SK-N-SH (cell line): Measurements from ENCODE around the gene OAF. TPM values are rescaled to one million over a fixed set of nuclear protein-coding genes. Genes with fewer than 3 reads are reported as not detected.

ENCODE experiments used
- CTCF ChIA-PET: fragments of 300-600, 350-600 bp; formaldehyde crosslinking; extraction: SDS; loops from one replicate; lab custom pipeline; 2021; lab: Yijun Ruan, JAX
- POLR2A ChIA-PET: fragments of 350-600 bp; sonication (Branson Sonifier 250); formaldehyde crosslinking; extraction: SDS; loops from one replicate; lab custom pipeline; 2020; ENCODE audit warnings: antibody characterized with exemption, inconsistent platforms; lab: Yijun Ruan, JAX
- DNase-seq: peaks from one replicate; pipeline ENCODE4 v3.0.0; 2012
- H2AFZ ChIP-seq: fragments of 200-600 bp; sonication (generic); 2 replicates; pipeline ENCODE4 v1.8.1; 2016; ENCODE audit warnings: antibody characterized with exemption, mild to moderate bottlenecking, low read depth
- H3F3A ChIP-seq: fragments of 200-600 bp; sonication (generic); replicated peaks from 2 replicates; pipeline ENCODE3; 2016; ENCODE audit warnings: antibody characterized with exemption, mild to moderate bottlenecking; ENCODE audit not compliant: insufficient read depth
- H3K27ac ChIP-seq, 2 experiments: fragments of 200-500 bp in 1 of 2; fragments of 200-600 bp in 1 of 2; sonication (Bioruptor generic) in 1 of 2; sonication (generic), shearing (Covaris generic) in 1 of 2; 2 replicates each; pipeline versions ENCODE4 v1.5.1 to v1.6.1; 2014 to 2016; ENCODE audit warnings: low read depth in 2 of 2, inconsistent platforms in 1 of 2, low read length in 1 of 2, mild to moderate bottlenecking in 1 of 2, mixed read lengths in 1 of 2
- H3K27me3 ChIP-seq: fragments of 200-600 bp; sonication (generic), shearing (Covaris generic); 2 replicates; pipeline ENCODE4 v1.6.1; 2016; ENCODE audit warnings: mixed run types; ENCODE audit not compliant: insufficient read depth
- H3K36me3 ChIP-seq, 2 experiments: fragments of 200-500 bp in 1 of 2; fragments of 200-600 bp in 1 of 2; sonication (Bioruptor generic) in 1 of 2; sonication (generic) in 1 of 2; replicated peaks in 1 of 2; 2 replicates each; pipeline versions ENCODE3 to v1.5.1; 2014 to 2016; ENCODE audit warnings: low read length in 1 of 2, mild to moderate bottlenecking in 1 of 2; ENCODE audit not compliant: insufficient read depth in 2 of 2, control insufficient read depth in 1 of 2
- H3K4me1 ChIP-seq, 2 experiments: fragments of 200-500 bp in 1 of 2; fragments of 200-600 bp in 1 of 2; sonication (Bioruptor generic) in 1 of 2; sonication (generic), shearing (Covaris generic) in 1 of 2; 2 replicates each; pipeline versions ENCODE4 v1.5.1 to v1.6.1; 2014 to 2016; ENCODE audit warnings: low read depth in 1 of 2, low read length in 1 of 2, mixed run types in 1 of 2; ENCODE audit not compliant: insufficient read depth in 2 of 2, control insufficient read depth in 1 of 2
- H3K4me2 ChIP-seq: fragments of 200-600 bp; sonication (generic), shearing (Covaris generic); 2 replicates; pipeline ENCODE4 v1.6.1; 2017; ENCODE audit warnings: mixed run types
- H3K4me3 ChIP-seq, 2 experiments: fragments of 200-500 bp in 1 of 2; fragments of 200-600 bp in 1 of 2; sonication (Bioruptor generic) in 1 of 2; sonication (generic), shearing (Covaris generic) in 1 of 2; 2 replicates each; pipeline versions ENCODE4 v1.5.1 to v1.8.1; 2014 to 2016; ENCODE audit warnings: low read depth in 2 of 2, inconsistent platforms in 1 of 2, low read length in 1 of 2, mild to moderate bottlenecking in 1 of 2, mixed read lengths in 1 of 2, moderate library complexity in 1 of 2
- H3K79me2 ChIP-seq: fragments of 200-600 bp; sonication (generic); 2 replicates; pipeline ENCODE4 v1.8.1; 2017; ENCODE audit warnings: mild to moderate bottlenecking; ENCODE audit not compliant: insufficient read depth
- H3K9ac ChIP-seq: fragments of 200-600 bp; sonication (generic); 2 replicates; pipeline ENCODE4 v1.6.1; 2017; ENCODE audit warnings: mixed run types
- H3K9me2 ChIP-seq: fragments of 200-600 bp; sonication (generic); 2 replicates; pipeline ENCODE4 v1.6.1; 2017; ENCODE audit warnings: mixed run types
- H3K9me3 ChIP-seq: fragments of 200-600 bp; sonication (generic); 2 replicates; pipeline ENCODE4 v1.6.1; 2017; ENCODE audit warnings: mixed run types, mild to moderate bottlenecking, moderate library complexity
- H4K20me1 ChIP-seq: fragments of 200-600 bp; sonication (generic); 2 replicates; pipeline ENCODE4 v1.6.1; 2017; ENCODE audit warnings: mild to moderate bottlenecking, mixed run types; ENCODE audit not compliant: insufficient read depth
- ELF1 ChIP-seq: IDR thresholded peaks from 2 replicates; pipeline ENCODE4 v1.4.0; 2012
- FOXJ3 ChIP-seq: sonication (generic); formaldehyde crosslinking; IDR thresholded peaks from 2 replicates; pipeline ENCODE4 v1.5.1; 2020; ENCODE audit warnings: mild to moderate bottlenecking, missing genetic modification reagents
- JUND ChIP-seq: IDR thresholded peaks from 2 replicates; pipeline ENCODE4 v1.4.0; 2012
- POLR2AphosphoS5 ChIP-seq: IDR thresholded peaks from 2 replicates; pipeline ENCODE4 v1.6.1; 2012; ENCODE audit warnings: low read depth, low read length
- RAD21 ChIP-seq: IDR thresholded peaks from 2 replicates; pipeline ENCODE4 v1.6.1; 2012; ENCODE audit warnings: mild to moderate bottlenecking, low read length
- RFX5 ChIP-seq: IDR thresholded peaks from 2 replicates; pipeline ENCODE4 v1.6.1; 2012; ENCODE audit warnings: mild to moderate bottlenecking, improper control_type of control experiment, low read length
- RXRA ChIP-seq: IDR thresholded peaks from 2 replicates; pipeline ENCODE4 v1.4.0; 2012; ENCODE audit warnings: low read depth, mild to moderate bottlenecking, borderline replicate concordance
- TAF1 ChIP-seq: IDR thresholded peaks from 2 replicates; pipeline ENCODE4 v1.6.1; 2012; ENCODE audit warnings: low read depth, mild to moderate bottlenecking, low read length, moderate library complexity, borderline replicate concordance
- TCF12 ChIP-seq: IDR thresholded peaks from 2 replicates; pipeline ENCODE4 v1.4.0; 2012
- TEAD4 ChIP-seq: IDR thresholded peaks from 2 replicates; pipeline ENCODE4 v1.4.0; 2012; ENCODE audit warnings: mild to moderate bottlenecking, borderline replicate concordance; ENCODE audit not compliant: insufficient read depth
- YY1 ChIP-seq: IDR thresholded peaks from 2 replicates; pipeline ENCODE4 v1.4.0; 2012; ENCODE audit warnings: low read depth, mild to moderate bottlenecking
- WGBS: methylation state at CpG from one replicate; pipeline ENCODE4 v1.1.6; 2017; ENCODE audit warnings: low lambda C conversion rate; 5-methylcytosine and 5-hydroxymethylcytosine counted together
- polyA plus RNA-seq, 3 experiments: library from polyadenylated mRNA; depleted of rRNA; stranded (reverse); fragments of >200 nt; gene quantifications; 2 replicates each; pipeline ENCODE4 v1.2.3, GENCODE V29; 2012
- TF ChIP-seq, protein P1 (sequence below): IDR thresholded peaks from 2 replicates; pipeline ENCODE4; 2012
- TF ChIP-seq, protein P2 (sequence below): IDR thresholded peaks from 2 replicates; pipeline ENCODE4 v1.4.0; 2012; ENCODE audit warnings: low read depth
- TF ChIP-seq, protein P3 (sequence below): IDR thresholded peaks from 2 replicates; pipeline ENCODE4 v1.4.0; 2012; ENCODE audit warnings: low read depth, borderline replicate concordance
- TF ChIP-seq, protein P4 (sequence below): IDR thresholded peaks from 2 replicates; pipeline ENCODE4 v1.6.1; 2012; ENCODE audit warnings: mild to moderate bottlenecking, low read depth, low read length, moderate library complexity
- TF ChIP-seq, protein P5 (sequence below): fragments of 200-600 bp; sonication (generic); IDR thresholded peaks from 2 replicates; pipeline ENCODE4 v1.6.1; 2017; ENCODE audit warnings: antibody characterized with exemption, mild to moderate bottlenecking, moderate library complexity

The OAF gene
- polyA plus RNA-seq, 1 of the 3 experiments (the other 2 are of a cell fraction), result 28.0 TPM

DNA sequence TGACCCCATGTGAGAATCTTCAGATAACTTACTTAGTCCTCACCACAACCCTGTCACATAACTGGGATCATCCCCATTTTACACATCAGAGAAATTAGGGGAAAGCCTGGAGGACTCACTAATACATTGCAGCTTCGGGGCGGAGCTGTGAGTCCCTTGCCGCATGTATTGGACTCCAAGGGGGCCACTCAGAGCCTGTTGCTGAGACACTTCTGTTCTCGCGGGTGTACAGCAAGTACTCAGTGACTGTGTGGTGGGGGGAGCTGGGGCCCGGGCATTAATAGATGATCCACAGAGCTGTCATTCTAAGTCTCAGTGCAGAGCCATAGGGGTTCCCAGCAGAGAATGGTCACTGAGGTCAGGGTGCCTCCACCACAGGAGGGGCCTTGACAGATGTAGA, 13.5 kb downstream of the OAF start:
- WGBS, result 96% methylated on average over 4 of the region's 6 CpGs
- H3K9me2 ChIP-seq, result no peaks in the 10 kb centered on the region
- H3K36me3 ChIP-seq, result no peaks in the 10 kb centered on the region
- H3K79me2 ChIP-seq, result no peaks in the 10 kb centered on the region
- no peak for DNase-seq
- POLR2A ChIA-PET, result no interaction called here
- H3K27ac ChIP-seq, result no peak overlapping the region
- no peak for TF ChIP-seq JUND
- TF ChIP-seq RFX5, result no peak
- no peak for TF ChIP-seq TEAD4
- TF ChIP-seq, protein P1, sequence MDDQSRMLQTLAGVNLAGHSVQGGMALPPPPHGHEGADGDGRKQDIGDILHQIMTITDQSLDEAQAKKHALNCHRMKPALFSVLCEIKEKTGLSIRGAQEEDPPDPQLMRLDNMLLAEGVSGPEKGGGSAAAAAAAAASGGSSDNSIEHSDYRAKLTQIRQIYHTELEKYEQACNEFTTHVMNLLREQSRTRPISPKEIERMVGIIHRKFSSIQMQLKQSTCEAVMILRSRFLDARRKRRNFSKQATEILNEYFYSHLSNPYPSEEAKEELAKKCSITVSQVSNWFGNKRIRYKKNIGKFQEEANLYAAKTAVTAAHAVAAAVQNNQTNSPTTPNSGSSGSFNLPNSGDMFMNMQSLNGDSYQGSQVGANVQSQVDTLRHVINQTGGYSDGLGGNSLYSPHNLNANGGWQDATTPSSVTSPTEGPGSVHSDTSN, result no peak
- no peak for TF ChIP-seq RAD21
- TF ChIP-seq, protein P2, sequence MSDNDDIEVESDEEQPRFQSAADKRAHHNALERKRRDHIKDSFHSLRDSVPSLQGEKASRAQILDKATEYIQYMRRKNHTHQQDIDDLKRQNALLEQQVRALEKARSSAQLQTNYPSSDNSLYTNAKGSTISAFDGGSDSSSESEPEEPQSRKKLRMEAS, result no peak
- TF ChIP-seq, protein P3, sequence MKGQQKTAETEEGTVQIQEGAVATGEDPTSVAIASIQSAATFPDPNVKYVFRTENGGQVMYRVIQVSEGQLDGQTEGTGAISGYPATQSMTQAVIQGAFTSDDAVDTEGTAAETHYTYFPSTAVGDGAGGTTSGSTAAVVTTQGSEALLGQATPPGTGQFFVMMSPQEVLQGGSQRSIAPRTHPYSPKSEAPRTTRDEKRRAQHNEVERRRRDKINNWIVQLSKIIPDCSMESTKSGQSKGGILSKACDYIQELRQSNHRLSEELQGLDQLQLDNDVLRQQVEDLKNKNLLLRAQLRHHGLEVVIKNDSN, result no peak
- TF ChIP-seq TAF1, result no peak
- TF ChIP-seq, protein P4, sequence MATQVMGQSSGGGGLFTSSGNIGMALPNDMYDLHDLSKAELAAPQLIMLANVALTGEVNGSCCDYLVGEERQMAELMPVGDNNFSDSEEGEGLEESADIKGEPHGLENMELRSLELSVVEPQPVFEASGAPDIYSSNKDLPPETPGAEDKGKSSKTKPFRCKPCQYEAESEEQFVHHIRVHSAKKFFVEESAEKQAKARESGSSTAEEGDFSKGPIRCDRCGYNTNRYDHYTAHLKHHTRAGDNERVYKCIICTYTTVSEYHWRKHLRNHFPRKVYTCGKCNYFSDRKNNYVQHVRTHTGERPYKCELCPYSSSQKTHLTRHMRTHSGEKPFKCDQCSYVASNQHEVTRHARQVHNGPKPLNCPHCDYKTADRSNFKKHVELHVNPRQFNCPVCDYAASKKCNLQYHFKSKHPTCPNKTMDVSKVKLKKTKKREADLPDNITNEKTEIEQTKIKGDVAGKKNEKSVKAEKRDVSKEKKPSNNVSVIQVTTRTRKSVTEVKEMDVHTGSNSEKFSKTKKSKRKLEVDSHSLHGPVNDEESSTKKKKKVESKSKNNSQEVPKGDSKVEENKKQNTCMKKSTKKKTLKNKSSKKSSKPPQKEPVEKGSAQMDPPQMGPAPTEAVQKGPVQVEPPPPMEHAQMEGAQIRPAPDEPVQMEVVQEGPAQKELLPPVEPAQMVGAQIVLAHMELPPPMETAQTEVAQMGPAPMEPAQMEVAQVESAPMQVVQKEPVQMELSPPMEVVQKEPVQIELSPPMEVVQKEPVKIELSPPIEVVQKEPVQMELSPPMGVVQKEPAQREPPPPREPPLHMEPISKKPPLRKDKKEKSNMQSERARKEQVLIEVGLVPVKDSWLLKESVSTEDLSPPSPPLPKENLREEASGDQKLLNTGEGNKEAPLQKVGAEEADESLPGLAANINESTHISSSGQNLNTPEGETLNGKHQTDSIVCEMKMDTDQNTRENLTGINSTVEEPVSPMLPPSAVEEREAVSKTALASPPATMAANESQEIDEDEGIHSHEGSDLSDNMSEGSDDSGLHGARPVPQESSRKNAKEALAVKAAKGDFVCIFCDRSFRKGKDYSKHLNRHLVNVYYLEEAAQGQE, result no peak
- TF ChIP-seq FOXJ3, result no peak
- no peak for TF ChIP-seq RXRA
- no peak for TF ChIP-seq YY1
- TF ChIP-seq ELF1, result no peak
- TF ChIP-seq, protein P5, sequence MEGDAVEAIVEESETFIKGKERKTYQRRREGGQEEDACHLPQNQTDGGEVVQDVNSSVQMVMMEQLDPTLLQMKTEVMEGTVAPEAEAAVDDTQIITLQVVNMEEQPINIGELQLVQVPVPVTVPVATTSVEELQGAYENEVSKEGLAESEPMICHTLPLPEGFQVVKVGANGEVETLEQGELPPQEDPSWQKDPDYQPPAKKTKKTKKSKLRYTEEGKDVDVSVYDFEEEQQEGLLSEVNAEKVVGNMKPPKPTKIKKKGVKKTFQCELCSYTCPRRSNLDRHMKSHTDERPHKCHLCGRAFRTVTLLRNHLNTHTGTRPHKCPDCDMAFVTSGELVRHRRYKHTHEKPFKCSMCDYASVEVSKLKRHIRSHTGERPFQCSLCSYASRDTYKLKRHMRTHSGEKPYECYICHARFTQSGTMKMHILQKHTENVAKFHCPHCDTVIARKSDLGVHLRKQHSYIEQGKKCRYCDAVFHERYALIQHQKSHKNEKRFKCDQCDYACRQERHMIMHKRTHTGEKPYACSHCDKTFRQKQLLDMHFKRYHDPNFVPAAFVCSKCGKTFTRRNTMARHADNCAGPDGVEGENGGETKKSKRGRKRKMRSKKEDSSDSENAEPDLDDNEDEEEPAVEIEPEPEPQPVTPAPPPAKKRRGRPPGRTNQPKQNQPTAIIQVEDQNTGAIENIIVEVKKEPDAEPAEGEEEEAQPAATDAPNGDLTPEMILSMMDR, result no peak
- TF ChIP-seq POLR2AphosphoS5, result no peak
- no peak for TF ChIP-seq TCF12
- no peak overlapping the region for H3K4me3 ChIP-seq
- CTCF ChIA-PET, result interaction anchor here (0.8 to 19.4 kb wide), 8 partner anchors 8 to 116 kb away, joined by 3 to 622 read pairs (median 24); partner anchors contain the start of gene OAF
- H3F3A ChIP-seq, result no peaks in the 10 kb centered on the region
- H3K27me3 ChIP-seq, result no peaks in the 10 kb centered on the region
- H3K9ac ChIP-seq, result no peak overlapping the region
- H3K9me3 ChIP-seq, result no peaks in the 10 kb centered on the region
- no peak overlapping the region for H3K4me2 ChIP-seq
- no peak overlapping the region for H2AFZ ChIP-seq
- peaks cover 0 to 2% of the 10 kb centered on the region in 2 experiments; a peak in 1 of 4 replicates for H3K4me1 ChIP-seq
- H4K20me1 ChIP-seq, result no peaks in the 10 kb centered on the region
